ENCODE data around the gene SLC27A3.
A peak's percentile ranks its signal among the peaks of the same experiment; 100 is the strongest.
"Not testable (repeated sequence)": the region's sequence is repeated elsewhere in the genome, so short reads cannot be mapped to it uniquely, and the experiment has no call there.

SLC27A3 gene

DNA sequence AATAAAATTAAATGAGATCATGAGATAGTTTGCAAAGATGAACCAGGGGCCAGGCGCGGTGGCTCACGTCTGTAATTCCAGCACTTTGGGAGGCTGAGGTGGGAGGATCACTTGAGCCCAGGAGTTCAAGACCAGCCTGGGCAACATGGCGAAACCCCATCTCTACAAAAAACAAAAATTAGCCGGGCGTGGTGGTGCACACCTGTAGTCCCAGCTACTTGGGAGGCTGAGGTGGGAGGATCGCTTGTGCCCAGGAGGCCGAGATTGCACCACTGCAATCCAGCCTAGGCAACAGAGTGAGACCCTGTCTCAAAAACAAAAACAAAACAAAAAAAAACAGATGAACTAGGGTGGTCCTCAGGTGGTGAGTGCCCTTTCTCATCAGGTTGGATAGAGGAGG is 7.4 kb downstream of the SLC27A3 start:
- H3K36me3 ChIP-seq (ENCODE audit: insufficient read depth, low read length); H3K9me3 ChIP-seq (ENCODE audit: control insufficient read depth, insufficient read depth, low read length); H3K4me1 ChIP-seq (ENCODE audit: insufficient read depth, low read length): not testable (repeated sequence)
- peak overlapping the region; percentile 69; the same call in 1 of the 2 replicates for H3K9ac ChIP-seq (ENCODE audit: low read depth, low read length)

DNA sequence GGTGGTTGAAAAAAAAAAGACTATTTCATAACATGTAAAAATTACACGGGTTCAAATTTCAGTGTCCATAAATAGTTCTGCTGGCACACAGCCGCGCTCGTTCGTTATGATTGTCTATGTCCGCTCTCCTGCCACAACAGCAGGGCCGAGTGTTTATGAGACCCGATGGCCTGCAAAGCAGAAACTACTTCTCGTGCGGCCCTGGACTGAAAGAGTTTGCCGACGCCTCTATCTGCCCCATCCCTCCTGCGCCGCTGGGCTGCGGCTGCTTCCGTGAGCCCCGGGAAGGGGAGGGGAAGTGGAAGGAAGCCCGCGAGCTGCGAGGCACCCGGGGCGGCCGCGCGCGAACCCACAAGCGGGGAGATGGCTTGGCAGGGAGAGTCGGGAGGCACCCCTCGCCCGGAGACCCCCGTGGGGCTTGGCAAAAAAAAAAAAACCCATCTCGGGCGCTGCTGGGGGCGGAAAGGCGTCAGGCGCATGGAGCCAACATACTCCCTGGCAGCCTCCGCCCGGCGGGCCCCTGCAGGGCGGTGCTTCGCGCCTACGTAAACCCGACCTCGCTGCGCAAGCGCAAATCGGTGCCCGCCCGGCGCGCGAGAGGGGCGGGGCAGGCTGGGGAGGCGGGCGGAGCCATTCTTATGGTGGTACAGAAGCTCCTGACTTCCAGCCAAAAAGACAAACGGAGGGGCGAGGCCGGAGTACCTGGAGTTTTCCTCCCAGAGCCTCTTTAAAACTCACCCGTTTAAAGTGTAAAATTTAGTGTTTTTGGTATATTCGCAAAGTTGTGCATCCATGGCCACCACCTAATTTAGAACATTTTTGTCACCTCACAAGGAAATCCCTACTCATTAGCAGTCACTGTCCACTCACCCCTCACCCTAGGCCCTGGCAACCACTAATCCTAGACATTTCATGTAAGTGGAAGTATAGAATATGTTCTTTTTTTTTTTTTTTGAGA is 8.3 kb downstream of the SLC27A3 start:
- no peaks in the 10 kb centered on the region for H3K36me3 ChIP-seq (ENCODE audit: insufficient read depth, low read length)
- no peaks in the 10 kb centered on the region; the same call in 1 of the 2 replicates for H3K4me1 ChIP-seq (ENCODE audit: insufficient read depth, low read length)
- peak overlapping the region; percentile 69 for H3K9ac ChIP-seq (ENCODE audit: low read depth, low read length)
- no peaks in the 10 kb centered on the region for H3K9me3 ChIP-seq (ENCODE audit: control insufficient read depth, insufficient read depth, low read length)

DNA sequence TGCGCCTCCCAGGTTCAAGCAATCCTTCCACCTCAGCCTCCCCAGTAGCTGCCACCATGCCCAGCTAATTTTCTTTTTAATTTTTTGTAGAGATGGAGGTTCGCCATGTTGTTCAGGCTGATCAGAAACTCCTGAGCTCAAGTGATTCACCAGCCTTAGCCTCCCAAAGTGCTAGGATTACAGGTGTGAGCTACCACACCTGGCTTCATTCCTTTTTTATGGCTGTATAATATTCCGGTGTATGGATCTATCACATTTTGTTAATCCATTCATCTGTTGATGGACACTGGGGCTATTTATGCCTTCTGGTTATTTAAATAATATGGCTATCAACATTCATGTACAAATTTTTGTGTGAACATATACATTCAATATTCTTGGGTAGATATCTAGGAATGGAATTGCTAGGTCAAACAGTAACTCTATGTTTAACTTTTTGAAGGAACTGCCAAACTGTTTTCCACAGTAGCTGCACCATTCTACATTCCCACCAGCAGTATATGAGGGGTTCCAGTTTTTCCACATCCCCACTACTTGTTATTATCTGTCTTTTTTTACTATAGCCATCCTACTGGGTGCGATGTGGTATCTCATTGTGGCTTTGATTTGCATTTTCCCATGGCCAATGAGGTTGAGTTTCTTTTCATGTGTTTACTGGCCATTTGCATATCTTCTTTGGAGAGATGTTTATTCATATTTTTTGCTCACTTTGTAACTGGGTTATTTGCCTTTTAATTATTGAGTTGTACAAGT is 11.0 kb downstream of the SLC27A3 start:
- Histone ChIP-seq H3K9ac (ENCODE audit: low read depth, low read length) (no peak overlapping the region), H3K36me3 (ENCODE audit: insufficient read depth, low read length) (no peaks in the 10 kb centered on the region), H3K4me1 (ENCODE audit: insufficient read depth, low read length) (no peaks in the 10 kb centered on the region; the same call in 1 of the 2 replicates), H3K9me3 (ENCODE audit: control insufficient read depth, insufficient read depth, low read length) (no peaks in the 10 kb centered on the region; the same call in 1 of the 2 replicates)

DNA sequence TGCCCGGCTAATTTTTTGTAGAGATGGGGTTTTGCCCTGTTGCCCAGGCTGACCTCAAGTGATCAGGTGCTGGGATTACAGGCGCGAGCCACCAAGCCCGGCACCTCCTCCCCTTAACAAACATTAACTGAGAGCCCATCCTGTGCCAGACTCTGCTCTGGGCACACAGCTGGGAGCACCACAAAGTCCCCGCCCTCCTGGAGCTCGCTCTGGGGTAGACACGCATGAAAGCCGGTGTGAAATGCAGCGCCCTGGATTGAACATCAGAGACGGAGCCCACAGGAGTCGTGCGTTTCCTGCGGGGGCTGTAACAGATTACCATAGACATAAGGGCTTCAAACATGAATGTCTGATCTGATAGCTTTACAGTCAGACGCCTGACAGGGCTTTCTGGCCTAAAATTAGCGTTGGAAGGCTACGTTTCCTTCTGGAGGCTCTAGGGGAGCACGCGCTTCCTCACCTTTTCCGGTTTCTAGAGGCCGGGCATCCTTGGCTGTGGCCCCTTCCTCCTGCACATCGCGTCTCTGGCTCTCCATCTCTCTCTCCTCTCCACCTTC is 14.3 kb downstream of the SLC27A3 start:
- no peaks in the 10 kb centered on the region; the same call in 1 of the 2 replicates for H3K9me3 ChIP-seq (ENCODE audit: control insufficient read depth, insufficient read depth, low read length)
- H3K9ac ChIP-seq (ENCODE audit: low read depth, low read length): no peak overlapping the region
- H3K4me1 ChIP-seq (ENCODE audit: insufficient read depth, low read length): peaks cover 12% of the 10 kb centered on the region
- H3K36me3 ChIP-seq (ENCODE audit: insufficient read depth, low read length): no peaks in the 10 kb centered on the region

DNA sequence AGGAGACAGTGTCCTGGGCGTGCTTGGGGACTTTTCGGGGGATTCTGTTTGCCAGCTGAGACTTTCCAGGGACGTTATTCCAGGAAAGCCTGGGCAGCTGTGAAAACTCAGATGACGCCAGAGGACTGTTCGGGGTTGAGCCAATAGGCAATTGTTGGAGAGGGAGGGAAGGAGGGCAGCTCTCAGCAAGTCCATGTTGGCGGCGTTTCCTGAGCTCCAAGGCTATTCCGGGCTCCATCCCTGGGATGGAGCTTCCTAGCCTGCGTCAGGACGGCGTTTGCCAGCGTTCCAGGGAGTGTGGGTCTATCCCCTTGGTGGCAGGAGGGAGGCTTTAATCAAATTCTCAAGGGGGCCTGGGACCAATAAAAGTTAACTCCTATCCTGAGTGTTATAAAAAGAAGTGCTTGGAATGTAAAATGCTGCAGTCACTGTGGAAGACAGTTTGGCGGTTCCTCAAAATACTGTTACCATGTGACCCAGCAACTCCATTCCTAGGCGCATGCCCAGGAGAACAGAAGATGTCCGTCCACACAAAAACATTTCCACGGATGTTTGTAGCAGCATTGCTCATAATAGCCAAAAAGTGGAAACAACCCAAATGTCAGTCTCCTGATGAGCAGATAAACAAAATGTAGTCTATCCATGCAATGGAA is 15.2 kb downstream of the SLC27A3 start:
- peaks cover 21% of the 10 kb centered on the region for H3K4me1 ChIP-seq (ENCODE audit: insufficient read depth, low read length)
- H3K9ac ChIP-seq (ENCODE audit: low read depth, low read length): no peak overlapping the region
- H3K9me3 ChIP-seq (ENCODE audit: control insufficient read depth, insufficient read depth, low read length): no peaks in the 10 kb centered on the region; the same call in 1 of the 2 replicates
- no peaks in the 10 kb centered on the region for H3K36me3 ChIP-seq (ENCODE audit: insufficient read depth, low read length)

DNA sequence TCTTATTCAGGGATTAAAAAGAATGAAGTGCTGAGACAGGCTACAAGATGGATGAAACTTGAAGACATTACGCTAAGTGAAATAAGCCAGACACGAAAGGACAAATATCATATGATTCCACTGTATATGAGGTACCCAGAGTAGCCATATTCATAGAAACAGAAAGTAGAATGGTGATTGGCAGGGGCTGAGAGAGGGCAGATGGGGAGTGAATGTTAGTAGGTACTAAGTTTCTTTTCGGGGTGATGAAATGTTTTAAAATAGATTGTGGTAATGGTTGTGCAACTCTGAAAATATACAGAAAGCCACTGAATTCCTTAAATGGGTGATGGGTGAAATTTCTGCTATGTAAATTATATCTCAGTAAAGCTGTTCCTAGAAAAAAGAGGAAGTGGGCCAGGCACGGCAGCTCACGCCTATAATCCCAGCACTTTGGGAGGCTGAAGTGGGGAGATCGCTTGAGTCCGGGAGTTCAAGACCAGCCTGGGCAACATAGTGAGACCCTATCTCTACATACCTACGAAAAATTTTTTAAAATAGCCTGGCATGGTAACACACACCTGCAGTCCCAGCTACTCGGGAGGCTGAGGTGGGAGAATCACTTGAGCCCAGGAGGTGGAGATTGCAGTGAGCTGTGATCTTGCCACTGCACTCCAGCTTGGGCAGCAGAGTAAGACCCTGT is 15.9 kb downstream of the SLC27A3 start:
- peaks cover 21% of the 10 kb centered on the region for H3K4me1 ChIP-seq (ENCODE audit: insufficient read depth, low read length)
- no peak overlapping the region for H3K9ac ChIP-seq (ENCODE audit: low read depth, low read length)
- no peaks in the 10 kb centered on the region; the same call in 1 of the 2 replicates for H3K9me3 ChIP-seq (ENCODE audit: control insufficient read depth, insufficient read depth, low read length)
- no peaks in the 10 kb centered on the region for H3K36me3 ChIP-seq (ENCODE audit: insufficient read depth, low read length)

DNA sequence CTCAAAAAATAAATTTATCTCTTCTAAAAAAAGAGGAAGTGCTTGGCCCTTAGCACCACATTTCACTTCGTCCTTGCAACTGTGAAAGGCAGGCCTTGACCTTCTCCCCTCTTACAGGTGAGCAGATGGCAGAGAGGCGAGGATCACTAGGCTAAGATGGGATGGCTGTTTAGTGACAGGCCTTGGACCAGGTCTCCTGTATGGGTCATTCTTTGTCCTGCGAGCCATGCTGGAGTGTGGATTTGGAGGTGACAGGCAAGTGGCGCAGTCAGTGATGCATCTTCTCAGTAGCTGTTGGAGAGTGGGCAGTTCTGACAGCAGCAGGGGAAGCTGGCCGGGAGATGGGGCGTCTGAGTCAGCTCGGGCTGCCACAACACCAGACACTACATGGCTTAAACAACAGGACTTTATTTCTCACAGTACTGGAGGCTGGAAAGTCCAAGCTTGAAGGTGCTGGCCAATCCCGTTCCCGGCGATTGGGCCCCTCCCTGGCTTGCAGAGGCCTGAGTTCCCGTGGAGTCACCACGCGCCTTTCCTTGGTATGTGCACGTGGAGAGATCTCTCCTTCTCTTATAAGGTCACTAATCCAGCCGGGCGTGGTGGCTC is 16.5 kb downstream of the SLC27A3 start:
- H3K4me1 ChIP-seq (ENCODE audit: insufficient read depth, low read length): peaks cover 21% of the 10 kb centered on the region
- H3K9me3 ChIP-seq (ENCODE audit: control insufficient read depth, insufficient read depth, low read length): no peaks in the 10 kb centered on the region; the same call in 1 of the 2 replicates
- no peaks in the 10 kb centered on the region for H3K36me3 ChIP-seq (ENCODE audit: insufficient read depth, low read length)
- H3K9ac ChIP-seq (ENCODE audit: low read depth, low read length): no peak overlapping the region

DNA sequence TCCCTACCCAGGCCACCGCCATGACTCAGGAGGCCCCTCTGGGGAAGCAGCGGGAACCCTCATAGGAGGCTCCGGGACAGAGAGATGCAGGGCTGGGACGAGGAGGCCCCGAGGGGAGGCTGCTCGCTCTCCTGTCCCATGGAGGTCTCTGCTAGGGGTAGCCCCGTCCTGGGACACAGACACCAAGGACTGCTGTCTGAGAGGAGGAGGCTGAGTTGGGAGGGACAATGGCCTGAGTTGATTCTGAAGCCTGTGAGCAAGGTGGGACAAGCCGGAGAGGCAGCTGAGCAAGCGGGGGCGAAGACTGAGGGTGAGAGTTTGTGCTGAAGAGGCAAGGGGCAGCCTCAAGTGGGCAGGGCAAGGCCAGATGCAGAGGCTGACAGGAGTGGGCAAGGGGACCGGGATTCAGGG is 17.4 kb downstream of the SLC27A3 start:
- peaks cover 21% of the 10 kb centered on the region for H3K4me1 ChIP-seq (ENCODE audit: insufficient read depth, low read length)
- H3K36me3 ChIP-seq (ENCODE audit: insufficient read depth, low read length): no peaks in the 10 kb centered on the region
- no peaks in the 10 kb centered on the region; the same call in 1 of the 2 replicates for H3K9me3 ChIP-seq (ENCODE audit: control insufficient read depth, insufficient read depth, low read length)
- no peak overlapping the region for H3K9ac ChIP-seq (ENCODE audit: low read depth, low read length)

DNA sequence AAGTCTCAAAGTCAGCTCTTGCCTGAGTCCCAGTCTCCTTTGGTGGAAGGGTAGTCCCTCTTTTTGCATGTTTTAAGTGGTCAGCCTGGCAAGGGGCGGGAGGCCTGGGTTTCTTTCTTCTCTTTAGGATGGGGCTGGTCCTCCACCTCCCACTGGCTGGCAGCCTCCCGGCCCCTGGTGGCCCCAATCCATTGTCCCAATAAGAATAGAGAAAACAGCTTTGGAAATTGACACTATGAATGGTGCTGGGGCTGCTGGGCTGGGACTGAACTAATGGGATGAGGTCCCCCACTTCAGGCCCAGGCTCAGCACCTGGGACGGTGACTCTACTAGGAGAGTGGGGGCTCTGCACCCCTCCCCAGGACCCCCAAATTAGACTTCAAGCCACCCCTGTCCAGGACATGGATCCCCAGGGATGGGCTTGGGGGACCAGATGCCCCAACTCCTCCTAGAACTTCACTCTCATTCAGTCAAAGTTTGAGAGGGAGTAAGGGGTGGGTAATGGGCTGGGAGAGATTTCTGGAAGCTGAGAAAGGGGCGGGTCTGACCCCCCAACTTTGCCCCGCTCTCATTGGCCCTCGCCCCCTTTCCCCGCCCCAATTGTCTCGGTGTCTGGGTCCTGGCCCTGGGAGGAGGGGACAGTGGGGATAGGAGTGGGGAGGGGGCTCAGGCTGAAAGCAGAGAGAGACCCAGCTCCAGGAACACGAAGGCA is 18.2 kb downstream of the SLC27A3 start:
- Histone ChIP-seq H3K9ac (ENCODE audit: low read depth, low read length) (no peak overlapping the region), H3K36me3 (ENCODE audit: insufficient read depth, low read length) (no peaks in the 10 kb centered on the region), H3K4me1 (ENCODE audit: insufficient read depth, low read length) (peaks cover 21% of the 10 kb centered on the region)

DNA sequence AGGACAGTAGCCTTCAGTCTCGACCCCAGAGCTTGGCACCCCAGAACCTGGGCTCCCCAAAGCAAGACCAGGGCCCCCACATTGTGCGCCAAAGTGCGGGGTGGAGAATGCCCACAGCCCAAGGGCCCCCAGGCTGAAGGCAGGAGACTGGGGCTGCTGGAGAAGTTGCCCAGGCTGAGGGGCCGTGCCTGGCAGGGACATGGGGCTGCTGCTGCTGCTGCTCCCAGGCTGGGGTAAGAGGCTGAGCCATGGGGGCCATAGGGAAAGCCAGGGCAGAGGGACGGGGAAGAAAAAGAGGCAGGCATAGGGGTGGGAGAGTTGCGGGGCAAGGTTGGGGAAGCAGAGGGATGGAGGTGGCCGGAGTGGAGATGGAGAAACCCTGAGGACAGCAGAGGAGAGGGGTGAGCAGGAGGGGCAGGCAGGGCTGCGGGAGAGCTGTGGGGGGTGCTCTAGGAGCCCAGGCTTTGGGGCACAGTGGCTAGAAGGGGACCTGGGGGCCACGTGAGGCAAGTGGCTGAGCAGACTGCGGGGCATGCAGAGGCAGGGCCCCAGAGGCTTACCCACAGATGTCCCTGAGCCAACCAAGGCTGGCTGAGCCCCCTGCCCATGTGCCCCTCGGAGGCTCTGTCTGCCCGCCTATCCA is 18.9 kb downstream of the SLC27A3 start:
- Histone ChIP-seq H3K9ac (ENCODE audit: low read depth, low read length) (no peak overlapping the region), H3K4me1 (ENCODE audit: insufficient read depth, low read length) (peaks cover 21% of the 10 kb centered on the region), H3K9me3 (ENCODE audit: control insufficient read depth, insufficient read depth, low read length) (no peaks in the 10 kb centered on the region; the same call in 1 of the 2 replicates), H3K36me3 (ENCODE audit: insufficient read depth, low read length) (no peaks in the 10 kb centered on the region)

More for the DNA sequence above, 18.2 kb downstream of the SLC27A3 start:
- H3K9me3 ChIP-seq (ENCODE audit: control insufficient read depth, insufficient read depth, low read length): no peaks in the 10 kb centered on the region; the same call in 1 of the 2 replicates

DNA sequence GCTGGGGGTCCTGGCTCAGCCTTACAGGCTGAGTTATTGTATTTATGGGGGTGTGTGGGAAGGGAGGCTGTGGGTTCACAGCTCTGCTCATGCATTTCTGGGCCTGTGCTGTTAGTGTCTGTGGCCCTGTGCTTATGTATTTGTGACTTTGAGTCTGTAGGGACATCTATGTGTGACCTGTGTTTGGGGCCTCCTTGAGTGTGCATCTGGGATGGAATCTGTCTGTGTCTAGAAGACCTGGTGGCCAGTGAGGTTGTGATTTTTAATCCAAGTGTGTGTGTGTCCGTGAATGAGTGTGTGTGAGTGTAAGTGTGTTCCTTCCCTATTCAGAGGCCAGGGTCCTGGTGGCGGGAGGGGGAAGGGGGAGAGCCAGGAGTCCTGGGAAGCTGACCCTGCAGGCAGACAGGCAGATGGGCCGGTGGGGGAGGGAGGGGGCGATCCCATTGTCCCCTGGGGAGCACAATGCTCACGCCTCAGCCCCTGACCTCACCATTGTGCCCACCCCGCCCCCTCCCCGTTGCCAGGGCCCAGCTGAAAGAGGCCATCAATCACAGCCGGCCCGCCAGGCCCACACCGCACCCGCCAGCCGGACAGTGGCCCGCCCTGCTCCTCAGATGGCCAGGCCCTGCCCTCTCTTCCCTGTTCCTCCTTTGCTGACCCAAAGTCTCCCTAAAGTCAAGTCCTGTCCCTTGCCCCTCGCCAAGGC is 19.6 kb downstream of the SLC27A3 start:
- Histone ChIP-seq H3K36me3 (ENCODE audit: insufficient read depth, low read length) (no peaks in the 10 kb centered on the region), H3K4me1 (ENCODE audit: insufficient read depth, low read length) (peaks cover 21% of the 10 kb centered on the region), H3K9me3 (ENCODE audit: control insufficient read depth, insufficient read depth, low read length) (no peaks in the 10 kb centered on the region; the same call in 1 of the 2 replicates), H3K9ac (ENCODE audit: low read depth, low read length) (no peak overlapping the region)

DNA sequence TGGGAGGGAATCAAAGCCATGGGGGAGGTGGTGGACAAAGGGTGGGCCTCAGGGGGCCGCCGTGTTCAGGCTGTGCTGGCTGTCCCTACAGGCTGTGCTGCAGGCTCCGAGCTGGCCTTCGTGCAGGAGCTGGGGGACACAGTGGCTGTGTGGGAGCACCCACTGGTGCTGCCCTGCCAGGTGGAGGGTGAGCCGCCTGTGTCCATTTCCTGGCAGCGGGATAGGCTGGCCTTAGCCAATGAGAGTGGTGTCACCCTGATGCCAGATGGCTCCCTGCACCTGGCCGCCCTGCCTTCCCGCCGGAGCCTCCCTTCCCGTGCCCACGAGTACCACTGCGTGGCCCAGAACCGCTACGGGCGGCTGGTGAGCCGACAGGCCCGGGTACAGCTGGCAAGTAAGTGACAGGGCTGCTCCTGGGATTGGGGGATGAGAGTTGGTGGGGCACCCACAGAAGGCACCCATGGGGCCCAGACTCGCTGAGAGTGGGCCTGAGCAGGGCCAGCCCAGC is 20.2 kb downstream of the SLC27A3 start:
- H3K9me3 ChIP-seq (ENCODE audit: control insufficient read depth, insufficient read depth, low read length): no peaks in the 10 kb centered on the region; the same call in 1 of the 2 replicates
- H3K36me3 ChIP-seq (ENCODE audit: insufficient read depth, low read length): no peaks in the 10 kb centered on the region
- H3K4me1 ChIP-seq (ENCODE audit: insufficient read depth, low read length): peaks cover 21% of the 10 kb centered on the region
- no peak overlapping the region for H3K9ac ChIP-seq (ENCODE audit: low read depth, low read length)
